22Rv1 (cell line): Measurements from ENCODE around the gene TACC2.
"Not testable (repeated sequence)": the region's sequence is repeated elsewhere in the genome, so short reads cannot be mapped to it uniquely, and the experiment has no call there.

Experiments
- H3K27ac ChIP-seq: fragments of 450-650 bp; 2 replicates; pipeline ENCODE4 v1.5.1; 2017
- CTCF ChIP-seq: fragments of 450-650 bp; IDR thresholded peaks from 2 replicates; pipeline ENCODE4 v1.5.1; 2017; ENCODE audit warnings: mild to moderate bottlenecking
- ZFX ChIP-seq: fragments of 450-650 bp; IDR thresholded peaks from 2 replicates; pipeline ENCODE4 v1.6.1; 2017; ENCODE audit warnings: antibody characterized with exemption, borderline replicate concordance

TACC2 gene

GRCh38 chr10:122054048-122055025, 65.4 kb downstream of the TACC2 start:
- no peak overlapping the region for H3K27ac ChIP-seq
- peak; percentile 64 for TF ChIP-seq CTCF
- TF ChIP-seq ZFX = no peak

- no peak for TF ChIP-seq CTCF
- no peak for TF ChIP-seq ZFX
- H3K27ac ChIP-seq = no peak overlapping the region
Measured at GRCh38 chr10:122055252-122055651, 66.3 kb downstream of the TACC2 start.

GRCh38 chr10:122056431-122057094, 67.6 kb downstream of the TACC2 start:
- peak overlapping the region; percentile 23 for H3K27ac ChIP-seq
- TF ChIP-seq ZFX (no peak), CTCF (no peak)

- H3K27ac ChIP-seq = no peak overlapping the region
- no peak for TF ChIP-seq CTCF
- TF ChIP-seq ZFX = no peak
Measured at GRCh38 chr10:122057841-122058413, 69.0 kb downstream of the TACC2 start.

- TF ChIP-seq CTCF = no peak
- no peak overlapping the region for H3K27ac ChIP-seq
Measured at GRCh38 chr10:122060250-122060649, 71.3 kb downstream of the TACC2 start.

- H3K27ac ChIP-seq = peak overlapping the region; percentile 96
- TF ChIP-seq ZFX = no peak
Measured at GRCh38 chr10:122062831-122063674, 74.1 kb downstream of the TACC2 start.

- not testable (repeated sequence) for H3K27ac ChIP-seq
Measured at GRCh38 chr10:122066337-122066939, 77.5 kb downstream of the TACC2 start.
